ENCODE data around the gene TRIM66. TPM values are rescaled to one million over a fixed set of nuclear protein-coding genes. Genes with fewer than 3 reads are reported as not detected.
"Not testable (repeated sequence)": the region's sequence is repeated elsewhere in the genome, so short reads cannot be mapped to it uniquely, and the experiment has no call there.

The TRIM66 gene
- total RNA-seq, 1 donor from 2014 or later, result 7.8 TPM

DNA sequence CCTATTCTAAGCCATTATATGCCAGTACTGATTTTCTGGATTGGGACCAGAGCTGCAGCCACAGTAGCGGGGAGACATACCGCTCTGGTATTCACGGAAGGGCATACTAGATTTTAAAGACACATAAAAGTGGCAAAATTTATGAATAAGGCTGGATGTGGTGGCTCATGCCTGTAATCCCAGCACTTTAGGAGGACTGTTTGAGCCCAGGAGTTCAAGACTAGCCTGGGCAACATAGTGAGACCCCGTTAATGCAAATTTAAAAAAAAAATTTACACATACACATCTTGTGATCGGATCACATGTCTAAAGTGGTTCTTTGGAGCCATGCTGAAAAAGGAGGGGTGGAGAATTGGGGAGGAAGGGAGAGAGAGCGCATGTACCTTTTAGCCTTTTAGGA lies 9.1 kb upstream of the TRIM66 start:
- DNase-seq (ENCODE audit: low spot score), result peak; percentile 49

DNA sequence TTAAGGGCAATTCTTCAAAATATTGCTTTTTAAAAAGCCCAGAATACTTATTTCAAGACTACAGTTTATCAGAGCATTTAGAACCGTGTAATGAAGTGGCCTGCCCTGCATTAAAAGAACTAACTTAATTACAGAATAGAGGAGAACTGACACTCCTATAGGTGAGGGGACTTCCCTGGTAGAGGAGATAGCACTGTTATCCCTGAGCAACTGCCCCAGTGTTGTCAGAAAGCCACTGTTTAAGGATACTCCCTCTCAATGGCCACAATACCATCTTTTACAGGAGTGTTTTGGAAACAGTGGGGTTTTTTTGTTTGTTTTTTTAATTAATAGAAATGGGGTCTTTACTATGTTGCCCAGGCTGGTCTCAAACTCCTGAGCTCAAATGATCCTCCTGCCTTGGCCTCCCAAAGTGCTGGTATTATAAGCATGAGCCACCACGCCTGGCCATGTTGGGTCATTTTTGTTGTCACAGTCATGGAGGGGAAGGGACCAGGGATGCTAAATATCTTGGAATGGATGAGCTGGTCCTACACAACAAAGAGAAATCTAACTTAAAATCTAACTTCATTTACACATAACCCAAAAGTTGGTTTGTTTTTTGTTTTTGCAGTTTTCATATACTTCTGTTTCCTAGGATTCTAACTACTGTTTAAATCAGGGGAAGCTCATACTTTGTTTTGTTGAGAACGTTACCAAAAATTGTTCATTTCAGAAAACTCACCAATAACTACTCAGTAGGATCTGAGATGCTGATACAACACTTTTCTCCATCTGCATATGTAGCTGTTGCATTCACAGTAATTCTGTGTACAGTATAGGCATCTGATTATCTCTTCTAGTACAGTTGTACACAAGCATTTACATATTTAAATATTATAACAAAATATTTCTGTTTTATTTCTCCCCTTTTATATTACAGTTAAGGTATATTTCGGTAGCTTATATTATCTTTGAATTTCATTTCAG lies 8.2 kb upstream of the TRIM66 start:
- DNase-seq (ENCODE audit: low spot score), result peak; percentile 41

DNA sequence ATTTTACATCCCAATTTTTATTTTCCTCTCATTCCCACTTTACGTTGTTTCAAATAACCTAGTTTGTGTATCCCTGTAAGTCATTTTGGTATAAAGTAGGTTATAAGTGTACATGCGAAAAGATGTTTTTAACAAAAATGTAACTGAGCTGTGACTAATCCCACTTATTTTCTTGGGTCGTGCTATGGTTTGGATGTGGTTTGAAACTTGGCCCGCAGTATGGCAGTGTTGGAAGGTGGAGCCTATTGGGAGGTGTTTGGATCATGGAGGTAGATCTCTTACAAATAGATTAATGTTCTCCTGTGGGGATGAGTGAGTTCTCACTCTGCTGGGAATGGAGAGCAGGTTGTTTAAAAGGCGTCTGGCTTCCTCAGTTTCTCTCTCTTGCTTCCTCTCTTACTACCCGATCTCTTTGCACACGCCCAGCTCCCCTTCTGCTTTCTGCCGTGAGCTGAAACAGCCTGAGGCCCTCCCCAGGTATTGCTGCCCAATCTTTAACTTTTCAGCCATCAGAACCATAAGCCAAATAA lies 7.3 kb upstream of the TRIM66 start:
- DNase-seq (ENCODE audit: low spot score), result peak; percentile 12

DNA sequence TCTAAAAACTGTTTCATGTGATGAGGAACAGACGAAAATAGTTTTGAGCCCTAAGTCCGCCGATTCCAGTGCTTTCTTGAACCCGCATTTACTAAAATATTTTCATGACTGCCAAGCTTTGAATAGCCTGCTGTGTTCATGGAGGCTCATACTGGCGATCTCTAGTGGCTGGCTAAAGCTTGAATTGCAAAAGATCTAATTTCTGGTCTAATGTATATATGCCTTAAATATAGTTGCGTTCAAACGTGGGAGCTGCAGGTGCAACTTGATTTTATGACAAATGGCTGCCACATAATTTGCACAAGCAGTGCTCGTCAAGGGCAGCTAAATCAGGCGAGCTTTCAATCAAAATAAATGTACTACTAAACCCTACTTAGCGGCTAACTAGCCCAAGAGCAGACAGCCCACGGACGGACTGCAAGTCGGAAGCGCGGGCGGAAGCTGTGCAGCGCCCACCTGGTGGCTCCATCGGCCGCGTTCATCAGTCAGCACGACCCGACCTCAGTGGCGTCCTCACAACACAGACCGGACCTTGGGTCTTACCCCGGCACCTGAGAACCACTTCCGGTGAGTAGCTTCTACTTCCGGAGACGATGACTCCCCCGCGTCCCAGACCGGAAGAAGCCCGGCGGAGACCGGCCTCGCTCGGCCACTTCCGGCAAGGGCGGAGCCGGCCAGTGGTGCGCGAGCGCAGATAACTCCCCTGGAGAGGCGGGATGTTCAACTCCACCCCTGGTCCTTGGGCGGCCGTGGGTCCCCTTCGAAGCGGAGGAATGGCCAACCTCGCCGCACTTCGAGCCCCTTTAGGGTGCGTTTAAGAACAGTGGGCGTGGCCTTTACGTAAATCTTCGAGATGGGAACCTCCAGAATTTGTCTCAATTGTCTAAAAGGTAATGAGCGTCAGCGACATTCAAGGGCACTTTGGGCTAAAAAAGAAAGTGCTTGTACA lies 6.2 kb upstream of the TRIM66 start:
- peak; percentile 99 for DNase-seq (ENCODE audit: low spot score)

DNA sequence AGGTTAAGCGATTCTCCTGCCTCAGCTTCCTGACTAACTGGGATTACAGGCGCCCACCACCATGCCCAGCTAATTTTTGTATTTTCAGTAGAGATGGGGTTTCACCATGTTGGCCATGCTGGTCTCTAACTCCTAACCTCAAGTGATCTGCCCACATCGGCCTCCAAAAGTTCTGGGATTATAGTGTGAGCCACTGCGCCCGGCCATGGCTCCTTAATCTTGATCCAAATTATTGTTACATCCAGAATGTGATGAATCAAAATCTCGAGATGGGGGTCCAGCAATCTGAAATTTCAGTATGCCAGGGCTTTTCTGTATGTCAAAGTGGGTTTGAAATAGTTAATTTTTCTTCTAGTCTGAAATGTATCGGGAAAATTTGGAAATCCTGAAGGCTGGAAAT lies 3.9 kb upstream of the TRIM66 start:
- peak; percentile 33 for DNase-seq (ENCODE audit: low spot score)

DNA sequence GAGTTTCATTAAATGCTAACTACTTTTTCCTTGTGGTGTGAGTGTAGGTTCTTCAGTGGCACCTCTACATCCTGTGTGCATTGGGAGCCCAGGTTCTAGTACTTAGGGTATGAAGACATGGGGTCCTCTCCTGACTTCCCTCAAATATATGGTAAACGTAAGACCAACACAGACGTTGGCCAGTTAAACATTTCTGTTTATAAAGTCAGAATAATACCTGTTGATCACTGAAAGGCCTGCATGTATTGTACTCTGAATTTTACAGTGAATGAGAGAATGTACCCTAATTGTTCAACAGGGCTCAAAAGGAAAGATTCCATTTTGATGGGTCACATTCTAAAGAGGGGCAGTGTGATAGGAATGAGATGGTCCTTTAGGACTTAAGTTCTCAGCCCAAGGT lies 3.4 kb upstream of the TRIM66 start:
- DNase-seq (ENCODE audit: low spot score), result no peak

DNA sequence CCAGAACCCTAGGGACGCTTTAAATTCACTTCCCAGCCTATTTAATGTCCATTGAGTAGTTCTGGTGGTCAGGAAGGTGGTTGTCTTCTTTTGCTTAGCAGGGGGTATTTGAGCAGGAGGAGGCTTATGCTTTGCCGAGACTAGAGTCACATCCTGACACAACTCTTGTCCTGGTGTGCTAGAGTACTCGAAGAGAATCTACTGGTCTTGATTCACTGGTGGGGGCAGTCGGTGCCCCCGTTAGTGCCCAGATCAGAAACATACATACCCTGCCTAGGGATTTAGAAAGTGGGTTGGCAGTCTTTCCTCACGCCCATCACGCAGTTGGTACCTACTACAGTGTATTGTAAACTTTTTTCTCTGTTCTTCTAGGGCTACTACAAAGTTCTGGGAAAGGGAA lies 2.8 kb upstream of the TRIM66 start:
- peak; percentile 22 for DNase-seq (ENCODE audit: low spot score)

DNA sequence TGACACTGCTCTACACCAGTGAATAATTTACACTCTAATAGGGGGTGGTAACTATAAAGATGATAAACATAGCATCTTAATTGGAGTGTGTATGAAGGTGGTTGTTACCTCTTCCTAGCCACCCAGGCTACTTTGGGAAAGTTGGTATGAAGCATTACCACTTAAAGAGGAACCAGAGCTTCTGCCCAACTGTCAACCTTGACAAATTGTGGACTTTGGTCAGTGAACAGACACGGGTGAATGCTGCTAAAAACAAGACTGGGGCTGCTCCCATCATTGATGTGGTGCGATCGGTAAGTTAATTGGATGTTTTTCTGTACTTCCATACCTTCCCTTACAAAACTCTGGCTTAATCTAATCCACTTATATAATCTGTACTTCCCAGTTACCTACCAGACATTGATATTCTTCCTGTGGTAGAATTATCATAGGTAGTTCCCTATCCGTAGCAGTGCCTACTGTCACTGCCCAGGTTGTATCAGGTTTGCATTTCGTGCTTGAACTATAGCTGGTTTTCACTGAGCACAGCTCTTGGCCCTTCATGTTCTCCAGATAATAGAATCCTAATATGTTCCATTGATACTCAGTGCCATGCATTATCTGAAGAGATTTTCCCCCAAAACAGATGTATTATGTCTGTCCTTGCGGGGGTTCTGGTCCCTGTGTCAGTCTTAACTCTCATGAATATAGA lies 2.3 kb upstream of the TRIM66 start:
- DNase-seq (ENCODE audit: low spot score), result no peak

DNA sequence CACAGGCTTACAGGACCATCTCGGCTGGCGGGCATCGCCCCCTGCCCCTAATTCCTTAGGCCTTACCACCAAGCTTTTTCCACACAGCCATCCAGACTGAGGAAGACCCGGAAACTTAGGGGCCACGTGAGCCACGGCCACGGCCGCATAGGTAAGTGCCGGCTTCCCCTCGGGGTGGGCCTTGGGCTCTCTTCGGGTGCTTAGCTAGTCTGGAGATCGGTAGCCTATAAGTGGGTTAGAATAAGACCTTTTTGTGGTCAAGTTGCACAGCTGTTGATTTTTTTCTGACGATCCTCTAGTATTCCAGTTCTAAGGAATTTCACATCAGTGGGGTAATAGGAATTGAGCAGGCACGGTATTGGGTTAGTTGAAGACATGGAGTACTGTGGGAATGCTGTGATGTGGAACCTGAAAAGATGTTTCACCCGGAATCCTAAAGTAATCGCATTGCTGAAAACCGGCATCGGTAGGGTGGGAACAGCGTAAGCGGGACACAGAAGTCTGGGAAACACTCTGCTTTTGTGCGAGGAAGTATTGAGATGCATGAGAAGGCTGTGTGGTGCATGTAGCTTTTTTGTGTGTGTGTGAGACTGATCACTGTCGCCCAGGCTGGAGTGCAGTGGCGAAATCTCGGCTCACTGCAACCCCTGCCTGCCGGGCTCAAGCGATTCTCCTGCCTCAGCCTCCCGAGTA lies 796 bp upstream of the TRIM66 start:
- DNase-seq (ENCODE audit: low spot score), result no peak

DNA sequence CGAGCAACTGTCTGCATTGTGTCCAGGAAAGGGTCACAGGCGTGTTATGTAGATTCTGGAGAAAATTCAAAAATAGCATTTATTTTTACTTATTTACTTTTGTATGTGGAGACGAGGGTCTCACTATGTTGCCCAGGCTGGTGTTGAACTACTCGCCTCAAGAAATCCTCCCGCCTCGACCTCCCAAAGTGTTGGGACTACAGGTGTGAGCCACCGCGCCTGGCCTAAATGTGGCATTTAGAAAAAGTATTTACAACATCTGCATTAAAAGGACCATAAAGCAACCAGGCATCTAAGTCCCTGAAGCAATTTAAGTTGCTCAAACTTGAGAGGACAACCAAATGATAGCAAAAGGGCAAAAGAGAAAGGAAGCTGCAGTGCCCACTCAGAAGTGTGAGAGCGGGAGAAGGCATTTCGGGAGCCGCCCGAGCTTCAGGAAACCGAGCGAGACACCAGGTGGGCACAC lies 595 bp downstream of the TRIM66 start:
- no peak for DNase-seq (ENCODE audit: low spot score)

DNA sequence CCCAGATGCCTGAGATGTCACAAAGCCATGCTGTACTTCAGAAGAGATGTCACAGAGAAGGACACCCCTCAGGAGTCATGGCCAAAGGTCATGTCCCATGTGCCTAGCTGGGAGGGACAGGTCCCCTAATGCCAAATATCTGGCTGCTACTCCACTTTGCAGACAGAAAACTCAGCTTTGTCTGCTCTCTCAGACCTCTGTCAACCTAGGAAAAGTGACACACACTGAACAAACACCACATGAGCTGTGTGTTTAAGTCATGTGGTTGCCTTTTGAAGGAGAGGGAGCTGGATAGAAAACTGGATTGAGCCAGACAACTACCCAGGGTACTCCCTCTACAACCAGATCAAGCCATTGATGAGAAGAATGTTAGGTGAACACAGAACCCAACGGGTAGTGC lies 3.5 kb downstream of the TRIM66 start:
- DNase-seq (ENCODE audit: low spot score), result no peak

DNA sequence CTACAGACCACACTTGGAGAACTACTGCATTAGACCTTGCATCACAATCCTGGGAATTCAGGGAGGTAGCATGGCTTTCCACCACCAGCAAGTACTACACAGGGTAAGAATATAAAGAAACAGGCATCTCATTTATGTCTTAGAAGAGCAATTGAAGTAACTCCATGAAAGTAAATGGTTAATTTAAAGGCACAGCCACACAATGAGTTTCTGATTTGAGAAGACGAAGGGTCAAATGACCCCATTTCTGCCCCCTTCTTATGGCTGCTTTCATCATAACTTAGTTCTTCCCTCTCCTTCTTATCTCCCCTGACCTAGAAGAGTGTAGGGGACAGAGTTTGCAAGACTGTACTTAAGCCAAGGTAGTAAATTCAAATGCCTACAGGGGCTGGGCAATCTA lies 6.0 kb downstream of the TRIM66 start:
- DNase-seq (ENCODE audit: low spot score), result no peak

DNA sequence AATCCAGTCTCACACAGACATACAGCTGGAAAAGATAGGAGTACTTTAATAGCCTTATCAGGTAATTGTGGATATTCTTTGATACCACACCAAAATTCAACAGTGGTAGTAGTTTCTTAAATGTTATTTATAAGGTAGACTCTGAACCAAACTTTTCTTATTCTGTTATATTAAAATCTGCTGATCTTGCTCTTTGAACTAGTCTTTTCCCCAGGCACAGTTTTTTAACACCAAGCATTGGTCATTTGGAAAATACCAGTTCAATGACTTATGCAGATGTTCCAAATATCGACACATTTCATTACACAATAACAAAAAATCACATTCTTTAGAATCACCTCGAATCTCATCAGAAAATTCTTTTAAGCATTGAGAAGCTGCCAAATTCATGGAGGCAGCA lies 7.6 kb downstream of the TRIM66 start:
- DNase-seq (ENCODE audit: low spot score), result no peak

DNA sequence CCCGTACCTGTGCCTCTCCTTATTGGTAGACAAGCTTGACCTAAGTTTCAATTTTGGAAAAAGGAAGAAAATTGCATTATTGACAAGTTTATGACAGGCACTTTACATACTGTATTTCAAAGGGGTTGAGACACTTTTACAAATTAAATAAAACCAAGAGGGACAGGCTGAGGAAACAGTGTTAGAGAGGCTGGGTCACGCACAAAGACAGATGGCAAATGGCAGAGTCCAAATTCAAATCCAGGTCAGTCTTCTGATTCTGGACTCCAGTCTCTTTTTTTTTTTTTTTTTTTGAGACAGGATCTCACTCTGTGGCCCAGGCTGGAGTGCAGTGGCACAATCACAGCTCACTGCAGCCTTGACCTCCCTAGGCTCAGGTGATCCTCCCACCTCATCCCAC lies 10.1 kb downstream of the TRIM66 start:
- DNase-seq (ENCODE audit: low spot score), result no peak

DNA sequence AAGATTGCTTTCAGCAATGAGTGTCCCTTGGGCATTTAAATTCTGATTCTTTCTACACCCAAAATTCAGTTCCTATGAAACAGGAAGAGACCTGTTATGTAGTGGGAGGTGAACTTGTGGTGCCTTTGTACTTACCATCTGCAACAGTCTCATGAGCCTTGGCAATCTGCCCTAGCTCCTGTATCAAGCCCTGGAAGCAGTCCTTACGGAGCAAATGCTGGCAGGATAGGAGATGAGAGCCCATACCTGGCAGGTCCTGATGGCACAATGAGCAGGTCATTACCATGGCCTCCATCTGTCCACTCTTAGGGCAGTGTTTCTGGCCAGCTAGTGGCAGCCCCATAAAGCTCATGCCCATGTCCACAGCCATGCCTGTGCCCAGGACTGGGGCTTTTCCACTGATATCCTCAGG lies 10.8 kb downstream of the TRIM66 start:
- DNase-seq (ENCODE audit: low spot score), result no peak

DNA sequence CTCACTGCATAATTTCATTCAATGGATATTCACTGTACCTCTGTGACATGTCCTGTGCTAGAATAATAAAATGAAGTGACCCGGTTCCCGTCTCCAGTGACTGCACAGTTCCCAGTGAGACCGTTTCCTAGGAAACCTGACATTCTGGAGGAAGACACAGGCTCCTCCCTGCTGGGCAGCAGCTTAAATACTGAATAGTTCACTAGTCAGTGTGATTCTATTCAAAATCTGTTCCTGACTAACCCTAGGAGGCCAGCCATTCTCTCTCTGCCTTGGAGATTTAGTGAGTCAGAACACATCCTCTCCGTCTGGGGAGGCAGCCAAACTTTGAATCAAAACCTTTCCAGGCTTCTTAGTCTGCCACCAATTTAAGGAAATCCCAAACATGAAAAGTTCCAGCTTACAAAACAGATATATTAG lies 11.3 kb downstream of the TRIM66 start:
- no peak for DNase-seq (ENCODE audit: low spot score)

DNA sequence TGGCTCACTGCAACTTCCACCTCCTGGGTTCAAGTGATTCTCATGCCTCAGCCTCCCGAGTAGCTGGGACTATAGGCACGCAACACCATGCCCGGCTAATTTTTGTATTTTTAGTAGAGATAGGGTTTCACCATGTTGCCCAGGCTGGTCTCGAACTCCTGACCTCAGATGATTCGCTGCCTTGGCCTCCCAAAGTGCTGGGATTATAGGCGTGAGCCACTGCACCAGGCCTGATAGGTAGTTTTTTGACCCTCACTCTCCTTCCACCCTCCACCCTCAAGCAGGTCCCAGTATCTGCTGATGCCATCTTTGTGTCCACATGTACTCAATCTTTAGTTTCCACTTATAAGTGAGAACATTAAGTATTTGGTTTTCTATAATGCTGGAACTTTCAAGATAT lies 12.4 kb downstream of the TRIM66 start:
- not testable (repeated sequence) for DNase-seq (ENCODE audit: low spot score)

DNA sequence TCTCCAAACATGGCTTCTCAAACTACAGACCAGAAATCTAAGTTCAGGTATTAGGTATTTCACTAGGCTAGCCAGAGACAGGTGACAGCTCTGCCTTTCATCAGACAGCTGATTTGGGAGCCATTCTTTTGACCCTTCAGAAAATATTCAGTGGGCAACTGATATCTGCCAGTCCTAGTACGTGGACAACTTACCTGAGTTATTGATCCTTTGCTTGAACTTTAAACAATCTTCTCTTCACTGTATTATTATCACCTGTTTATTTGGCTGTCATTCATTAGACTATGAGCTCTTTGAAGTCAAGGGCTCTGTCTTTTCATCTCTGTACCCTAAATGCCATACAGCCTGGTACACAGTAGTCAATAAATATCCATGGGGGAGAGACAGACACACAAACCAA lies 17.2 kb downstream of the TRIM66 start:
- DNase-seq (ENCODE audit: low spot score), result no peak

DNA sequence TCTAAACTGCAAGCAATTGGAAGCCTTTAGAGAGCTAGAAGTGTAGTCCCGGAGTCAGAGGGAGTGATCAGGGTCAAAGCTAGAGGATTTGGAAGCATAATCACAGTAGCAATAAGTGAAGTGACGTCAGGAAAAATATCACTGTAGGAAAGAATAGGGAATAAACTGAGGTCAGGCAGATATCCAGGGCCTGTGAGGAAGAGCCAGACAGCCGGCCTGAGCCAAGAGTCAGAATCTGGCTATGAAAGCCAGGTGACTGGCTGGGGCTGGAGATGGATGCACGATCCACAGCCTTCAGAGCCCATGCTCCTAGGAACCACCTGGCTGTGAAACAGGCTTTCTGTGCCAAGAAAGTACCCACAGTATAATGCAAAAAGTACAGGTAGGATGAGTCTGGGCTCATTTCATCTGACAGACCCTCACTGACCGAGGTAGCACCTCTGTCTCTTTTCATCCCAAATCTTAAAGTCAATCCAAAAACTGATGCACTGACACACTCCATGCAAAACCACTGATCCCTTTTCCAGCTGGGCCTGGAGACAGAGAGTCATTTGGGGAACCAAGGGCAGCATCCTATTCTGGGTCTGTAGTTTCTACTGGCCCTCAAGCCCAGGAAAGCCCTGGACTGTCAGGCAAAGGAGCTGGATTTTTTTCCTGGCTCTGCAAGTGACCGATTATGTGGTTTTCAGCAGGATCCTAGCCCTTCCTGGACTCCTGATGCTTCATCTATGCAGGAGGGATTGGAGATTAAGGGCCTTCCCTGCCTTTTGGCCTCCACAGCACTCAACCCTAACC lies 21.3 kb downstream of the TRIM66 start:
- no peak for DNase-seq (ENCODE audit: low spot score)

Data from mesenteric fat pad (tissue), 1 donor.